ENCODE data around the gene ZFYVE28.

DNA sequence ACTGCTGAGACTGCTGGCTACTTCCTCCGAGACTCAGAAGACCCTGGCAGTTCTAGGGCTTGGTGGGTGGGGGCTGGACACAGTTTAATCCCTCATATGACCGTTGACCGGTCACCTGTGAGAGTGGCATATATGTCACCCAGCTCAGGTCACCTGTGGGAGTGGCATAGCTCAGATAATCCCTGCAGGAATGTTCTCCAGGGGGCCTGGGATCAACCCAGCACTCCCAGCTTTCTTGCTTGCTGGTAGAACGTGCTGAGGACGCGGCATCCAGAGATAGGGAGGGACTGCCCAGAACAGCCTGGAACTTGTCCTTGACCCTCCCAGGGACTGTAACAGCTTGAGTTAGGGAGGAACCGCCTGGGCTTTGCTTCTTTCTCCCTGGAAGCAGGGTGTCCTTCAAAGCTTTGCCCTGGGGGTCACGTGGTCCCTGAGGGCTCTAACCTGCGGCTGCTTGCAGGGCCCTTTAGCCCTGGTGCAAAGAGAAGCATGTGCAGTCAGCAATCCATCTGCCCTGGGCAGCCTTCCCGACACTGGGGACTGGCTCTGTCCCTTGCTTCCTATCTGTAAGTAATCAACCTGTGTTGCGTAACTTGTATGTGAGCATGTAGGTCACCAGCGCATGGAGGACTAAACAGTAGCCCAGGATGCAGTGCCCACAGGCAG lies 55.3 kb downstream of the ZFYVE28 start:
- no peak for TF ChIP-seq POLR2AphosphoS2 (IDR thresholded peaks at IDR 0.05; ENCODE audit: low read depth, low read length)
- TF ChIP-seq BHLHE40 (IDR thresholded peaks at IDR 0.05; ENCODE audit: borderline replicate concordance in 1 of 2, low read depth in 2 of 2, low read length in 1 of 2) = no peak
- TF ChIP-seq FOS (IDR thresholded peaks at IDR 0.05; ENCODE audit: borderline replicate concordance, extremely low read depth, insufficient read length) = no peak

All from GM12878 (cell line).